ENCODE results near the gene SLC12A1. TPM values are rescaled to one million over a fixed set of nuclear protein-coding genes. Genes with fewer than 3 reads are reported as not detected.

Gene SLC12A1
- total RNA-seq, 2 experiments from 2014 or later = not detected

DNA sequence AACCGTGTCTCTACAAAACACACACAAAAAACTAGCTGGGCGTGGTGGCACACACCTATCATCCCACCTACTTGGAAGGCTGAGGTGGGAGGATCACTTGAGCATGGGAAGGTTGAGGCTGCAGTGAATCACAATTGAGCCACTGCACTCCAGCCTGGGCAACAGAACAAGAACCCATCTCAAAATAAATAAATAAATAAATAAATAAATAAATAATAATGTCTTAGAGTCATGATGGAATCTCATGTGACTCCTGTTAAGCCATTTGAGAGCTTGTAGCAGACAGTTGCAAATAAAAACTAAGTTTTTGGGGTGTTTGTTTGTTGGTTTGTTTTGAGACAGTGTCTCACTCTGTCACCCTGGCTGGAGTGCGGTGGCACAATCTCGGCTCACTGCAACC lies 33.2 kb downstream of the SLC12A1 start:
- ChIA-PET CTCF (no interaction called here), POLR2A (no interaction called here)

GRCh38 chr15:48242015-48242414 lies 35.9 kb downstream of the SLC12A1 start:
- POLR2A ChIA-PET = no interaction called here
- CTCF ChIA-PET = no interaction called here

- ChIA-PET CTCF (no interaction called here), POLR2A (no interaction called here)
Measured at GRCh38 chr15:48242535-48242934, 36.4 kb downstream of the SLC12A1 start.

DNA sequence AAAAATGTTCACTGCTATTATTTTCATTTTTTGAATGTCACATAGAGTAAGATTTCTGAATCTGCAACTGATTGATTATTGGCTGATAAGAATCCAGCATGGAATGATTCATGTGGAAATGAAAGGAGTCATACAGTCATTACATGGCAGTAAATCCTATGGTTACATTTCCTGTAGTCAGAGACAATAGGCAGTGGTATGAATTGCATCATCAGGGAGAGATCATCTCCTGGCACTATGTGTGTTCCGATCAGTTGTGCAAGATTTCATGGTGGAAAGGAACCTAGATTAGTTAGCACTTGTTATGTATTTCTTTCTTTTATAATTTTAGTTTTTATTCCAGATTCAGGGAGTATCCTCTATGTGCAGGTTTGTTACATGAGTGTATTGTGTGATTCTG lies 38.8 kb downstream of the SLC12A1 start:
- ChIA-PET POLR2A (no interaction called here), CTCF (no interaction called here)

DNA sequence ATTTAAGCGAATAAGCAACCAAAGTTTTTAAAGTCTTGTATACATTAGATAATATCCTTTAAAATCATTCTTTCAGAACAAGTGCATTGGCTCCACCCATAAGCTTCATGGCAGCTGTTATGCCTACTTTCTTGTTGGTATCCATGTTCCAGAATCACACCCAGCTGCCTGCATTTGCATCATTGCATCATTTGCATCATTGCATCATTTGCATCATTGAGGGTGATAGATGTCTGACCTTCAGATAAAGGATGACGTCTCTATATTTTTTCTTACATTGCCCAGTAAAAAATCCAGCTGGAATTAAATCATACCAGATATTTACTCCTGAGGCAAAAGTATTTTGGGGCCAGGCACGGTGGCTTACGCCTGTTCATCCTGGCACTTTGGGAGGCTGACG lies 42.3 kb downstream of the SLC12A1 start:
- ChIA-PET POLR2A (no interaction called here), CTCF (no interaction called here)

- CTCF ChIA-PET = no interaction called here
- POLR2A ChIA-PET = no interaction called here
Measured at GRCh38 chr15:48250640-48251076, 44.6 kb downstream of the SLC12A1 start.

DNA sequence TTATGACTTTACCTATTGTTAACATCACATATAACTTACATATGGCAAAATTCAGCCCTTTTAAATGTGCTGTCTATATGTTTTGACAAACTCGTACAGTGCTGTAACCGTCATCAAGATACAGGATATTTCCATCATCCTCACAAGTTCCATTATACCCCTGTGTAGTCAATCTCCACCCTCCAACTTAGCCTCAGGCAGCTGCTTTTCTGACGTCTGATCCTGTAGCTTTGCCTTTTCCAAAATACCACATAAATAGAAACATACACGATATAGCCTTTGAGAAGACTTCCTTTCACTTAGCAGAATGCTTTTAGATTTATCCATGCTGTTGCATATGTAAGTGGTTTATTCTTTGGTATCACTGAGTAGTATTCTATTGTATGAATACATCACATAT lies 47.1 kb downstream of the SLC12A1 start:
- ChIA-PET POLR2A (no interaction called here), CTCF (no interaction called here)

DNA sequence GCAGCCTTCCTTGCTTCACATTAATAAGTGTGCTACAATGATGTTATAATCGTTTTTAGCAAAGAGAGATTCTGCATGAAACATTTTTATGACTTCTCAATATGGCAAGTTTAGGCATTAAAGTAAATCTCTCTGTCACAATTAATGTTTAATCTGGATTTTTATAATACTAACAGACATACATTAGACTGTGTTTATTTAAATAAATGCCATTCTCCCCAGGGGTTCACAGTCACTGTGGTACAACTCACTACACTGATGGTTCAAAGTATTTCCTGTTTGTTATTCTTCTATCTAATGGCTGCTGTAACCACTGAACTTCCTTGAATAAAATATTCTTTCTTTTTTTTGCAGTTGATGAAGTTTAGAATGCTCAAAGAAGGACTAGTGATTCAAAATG lies 59.0 kb downstream of the SLC12A1 start:
- CTCF ChIA-PET = no interaction called here
- POLR2A ChIA-PET = no interaction called here

GRCh38 chr15:48266024-48266689 lies 60.1 kb downstream of the SLC12A1 start:
- CTCF ChIA-PET = interaction anchor here (2.5 kb wide), 1 partner anchor 20 kb away, joined by 5 read pairs; no protein-coding TSS in a partner anchor

GRCh38 chr15:48267766-48268165 lies 61.7 kb downstream of the SLC12A1 start:
- POLR2A ChIA-PET = no interaction called here
- CTCF ChIA-PET = interaction anchor here (2.5 kb wide), 1 partner anchor 18 kb away, joined by 5 read pairs; no protein-coding TSS in a partner anchor

More at GRCh38 chr15:48266024-48266689, 60.1 kb downstream of the SLC12A1 start:
- POLR2A ChIA-PET = no interaction called here

GRCh38 chr15:48273049-48273448 lies 66.9 kb downstream of the SLC12A1 start:
- CTCF ChIA-PET = no interaction called here
- POLR2A ChIA-PET = no interaction called here

DNA sequence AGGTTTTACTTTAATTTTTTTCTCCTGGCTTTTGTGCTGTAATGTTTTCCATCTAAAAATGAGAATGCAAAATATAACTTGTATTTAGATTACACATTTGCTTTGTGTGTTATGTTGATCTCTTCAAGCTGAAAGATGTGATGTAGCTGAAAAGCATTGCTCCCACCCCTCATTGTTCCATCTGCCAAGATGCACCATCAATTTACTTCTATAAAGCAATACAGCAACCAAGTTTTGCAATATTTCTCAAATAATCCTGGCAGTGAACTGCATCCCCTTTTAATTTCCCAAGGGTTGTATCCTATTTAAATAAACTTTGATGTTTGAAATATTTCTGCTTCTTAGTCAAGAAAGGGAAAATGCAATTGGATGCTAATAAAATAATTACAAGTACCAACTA lies 72.6 kb downstream of the SLC12A1 start:
- ChIA-PET CTCF (no interaction called here), POLR2A (no interaction called here)

GRCh38 chr15:48279608-48280007 lies 73.5 kb downstream of the SLC12A1 start:
- ChIA-PET CTCF (no interaction called here), POLR2A (no interaction called here)

- ChIA-PET CTCF (no interaction called here), POLR2A (no interaction called here)
Measured at GRCh38 chr15:48281674-48282073, 75.6 kb downstream of the SLC12A1 start.

GRCh38 chr15:48282216-48282615 lies 76.1 kb downstream of the SLC12A1 start:
- ChIA-PET POLR2A (no interaction called here), CTCF (no interaction called here)

DNA sequence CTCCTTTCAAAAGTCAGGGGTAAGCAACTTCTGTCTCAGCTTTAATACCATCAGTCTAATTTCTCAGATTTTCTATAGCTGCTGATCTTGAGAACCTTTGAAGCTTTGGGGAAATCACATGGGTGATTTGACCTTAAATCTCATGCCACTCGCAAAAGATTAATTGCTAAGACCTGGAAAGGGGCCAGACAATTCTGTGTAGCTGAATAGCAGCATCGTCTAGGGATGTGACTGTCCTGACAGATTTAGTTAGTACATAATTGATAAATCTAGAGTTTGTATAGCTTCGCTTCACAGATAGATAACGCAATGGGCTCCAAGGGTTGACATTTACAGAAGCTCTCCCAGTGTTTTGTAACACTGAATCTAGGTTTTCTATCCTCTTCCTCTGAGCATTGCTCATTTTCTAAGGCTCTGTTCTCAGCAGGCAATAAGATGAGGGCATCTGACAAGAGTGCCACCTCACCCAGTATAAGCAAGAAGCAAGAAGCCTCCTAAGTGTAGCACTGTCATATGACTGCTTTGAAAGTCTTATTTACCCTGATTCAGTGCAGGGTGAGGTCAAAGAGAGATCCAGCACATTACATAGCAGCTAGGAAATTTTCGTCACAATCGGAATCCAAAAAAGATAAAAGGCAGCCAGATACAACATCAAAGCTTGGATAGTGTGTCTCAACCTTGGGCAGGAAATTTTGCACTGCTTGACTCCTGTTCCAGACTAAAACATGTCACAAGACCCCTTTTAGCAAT lies 77.5 kb downstream of the SLC12A1 start:
- ChIA-PET CTCF (no interaction called here), POLR2A (interaction anchor here (0.5 kb wide), 1 partner anchor 425 kb away, joined by 3 read pairs; no protein-coding TSS in a partner anchor)

- ChIA-PET POLR2A (no interaction called here), CTCF (interaction anchor here (0.6 to 1.5 kb wide), 4 partner anchors 9 to 980 kb away, joined by 3 to 6 read pairs (median 4); no protein-coding TSS in a partner anchor)
Measured at GRCh38 chr15:48285329-48286214, 79.5 kb downstream of the SLC12A1 start.

- ChIA-PET POLR2A (no interaction called here), CTCF (no interaction called here)
Measured at GRCh38 chr15:48289628-48290027, 83.5 kb downstream of the SLC12A1 start.

- POLR2A ChIA-PET = no interaction called here
Measured at GRCh38 chr15:48292458-48292857, 86.4 kb downstream of the SLC12A1 start.

GRCh38 chr15:48297668-48298067 lies 91.6 kb downstream of the SLC12A1 start:
- POLR2A ChIA-PET = no interaction called here
- CTCF ChIA-PET = no interaction called here

More at GRCh38 chr15:48292458-48292857, 86.4 kb downstream of the SLC12A1 start:
- CTCF ChIA-PET = no interaction called here

GRCh38 chr15:48298914-48299313 lies 92.8 kb downstream of the SLC12A1 start:
- ChIA-PET POLR2A (no interaction called here), CTCF (no interaction called here)
